ENCODE measurements around the gene PSORS1C1. TPM values are rescaled to one million over a fixed set of nuclear protein-coding genes. Genes with fewer than 3 reads are reported as not detected.

Gene PSORS1C1
- total and polyA plus RNA-seq, 2 of the 4 experiments (the other 2 are of a cell fraction): 0.36 to 1.1 TPM

DNA sequence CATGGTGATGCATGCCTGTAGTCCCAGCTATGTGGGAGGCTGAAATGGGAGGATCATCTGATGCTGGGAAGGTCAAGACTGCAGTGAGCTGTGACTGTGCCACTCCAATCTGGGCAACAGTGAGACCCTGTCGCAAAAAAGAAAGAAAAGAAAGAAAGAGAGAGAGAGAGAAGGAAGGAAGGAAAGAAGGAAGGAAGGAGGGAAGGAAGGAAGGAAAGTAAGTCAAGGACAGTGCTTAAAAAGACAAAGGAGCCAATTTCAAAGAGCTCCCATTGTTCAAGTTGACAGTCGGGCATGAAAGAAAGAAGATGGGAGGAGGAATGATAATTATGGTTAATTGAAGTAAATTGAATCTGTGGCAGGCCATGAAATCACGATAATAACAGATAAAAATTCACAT lies 18.4 kb upstream of the PSORS1C1 start:
- Histone ChIP-seq H3K4ac (ENCODE audit: low read depth, low read length) (no peak overlapping the region), H3K56ac (ENCODE audit: extremely low read depth, insufficient read depth, low read length) (no peak overlapping the region), H2AFZ (replicated peaks; ENCODE audit: low read length, poor library complexity) (no peak overlapping the region), H2BK20ac (ENCODE audit: low read depth, low read length) (no peak overlapping the region), H2AK5ac (ENCODE audit: low read depth, low read length) (no peak overlapping the region), H2BK15ac (ENCODE audit: low read depth, low read length) (no peak overlapping the region), H4K5ac (ENCODE audit: low read depth, low read length) (no peak overlapping the region), H4K8ac (ENCODE audit: low read depth in 2 of 2, low read length in 2 of 2) (no peak overlapping the region), H3K36me3 (ENCODE audit: control insufficient read depth, insufficient read depth, low read length) (no peaks in the 10 kb centered on the region), H3K27ac (ENCODE audit: insufficient read depth, low read length) (no peak overlapping the region), H4K91ac (ENCODE audit: insufficient read depth, low read depth, low read length) (no peak overlapping the region), H3K23ac (ENCODE audit: low read depth, low read length) (no peak overlapping the region), H2AK9ac (replicated peaks; ENCODE audit: low read depth, low read length, poor library complexity) (no peak overlapping the region), H3K79me1 (ENCODE audit: low read depth in 1 of 2, low read length in 2 of 2) (no peaks in the 10 kb centered on the region), H3K14ac (replicated peaks; ENCODE audit: low read depth, low read length) (no peak overlapping the region), H3K4me2 (ENCODE audit: low read depth, low read length) (no peak overlapping the region), H2BK120ac (ENCODE audit: low read depth, low read length) (no peak overlapping the region), H3K27me3 (ENCODE audit: control insufficient read depth, insufficient read depth, low read length) (peaks cover 4% of the 10 kb centered on the region), H3K9ac (ENCODE audit: low read depth, low read length) (no peak overlapping the region), H3K9me1 (ENCODE audit: insufficient read depth, low read length) (no peaks in the 10 kb centered on the region), H3K18ac (ENCODE audit: low read depth, low read length) (no peak overlapping the region), H4K20me1 (ENCODE audit: insufficient read depth, low read length) (no peaks in the 10 kb centered on the region), H3K9me3 (ENCODE audit: control insufficient read depth, insufficient read depth, low read length) (no peaks in the 10 kb centered on the region), H2BK5ac (ENCODE audit: low read depth, low read length, poor library complexity, severe bottlenecking) (no peak overlapping the region), H3K4me1 (ENCODE audit: control insufficient read depth, insufficient read depth, low read length) (no peaks in the 10 kb centered on the region), H3K4me3 (ENCODE audit: insufficient read depth, low read depth, low read length) (no peak overlapping the region)
- TF ChIP-seq MAFK (IDR thresholded peaks at IDR 0.05; ENCODE audit: low read depth, low read length) (no peak), BHLHE40 (IDR thresholded peaks at IDR 0.05; ENCODE audit: low read depth, low read length) (no peak), FOS (IDR thresholded peaks at IDR 0.05; ENCODE audit: low read depth, low read length) (no peak), RAD21 (IDR thresholded peaks at IDR 0.05; ENCODE audit: low read length) (no peak), RCOR1 (IDR thresholded peaks at IDR 0.05; ENCODE audit: insufficient replicate concordance, low read length) (no peak), CHD1 (IDR thresholded peaks at IDR 0.05; ENCODE audit: low read depth, low read length) (no peak), MXI1 (IDR thresholded peaks at IDR 0.05; ENCODE audit: borderline replicate concordance, low read depth, low read length) (no peak), MAZ (IDR thresholded peaks at IDR 0.05; ENCODE audit: borderline replicate concordance, low read depth, low read length) (no peak), NFE2L2 (IDR thresholded peaks at IDR 0.05; ENCODE audit: low read depth, low read length) (no peak), RFX5 (IDR thresholded peaks at IDR 0.05; ENCODE audit: low read depth, low read length) (no peak), SMC3 (IDR thresholded peaks at IDR 0.05; ENCODE audit: low read depth, low read length) (no peak), POLR2A (IDR thresholded peaks at IDR 0.05; ENCODE audit: low read depth, low read length) (no peak), CEBPB (IDR thresholded peaks at IDR 0.05; ENCODE audit: low read depth, low read length) (no peak)
- TF ChIP-seq, protein P1, sequence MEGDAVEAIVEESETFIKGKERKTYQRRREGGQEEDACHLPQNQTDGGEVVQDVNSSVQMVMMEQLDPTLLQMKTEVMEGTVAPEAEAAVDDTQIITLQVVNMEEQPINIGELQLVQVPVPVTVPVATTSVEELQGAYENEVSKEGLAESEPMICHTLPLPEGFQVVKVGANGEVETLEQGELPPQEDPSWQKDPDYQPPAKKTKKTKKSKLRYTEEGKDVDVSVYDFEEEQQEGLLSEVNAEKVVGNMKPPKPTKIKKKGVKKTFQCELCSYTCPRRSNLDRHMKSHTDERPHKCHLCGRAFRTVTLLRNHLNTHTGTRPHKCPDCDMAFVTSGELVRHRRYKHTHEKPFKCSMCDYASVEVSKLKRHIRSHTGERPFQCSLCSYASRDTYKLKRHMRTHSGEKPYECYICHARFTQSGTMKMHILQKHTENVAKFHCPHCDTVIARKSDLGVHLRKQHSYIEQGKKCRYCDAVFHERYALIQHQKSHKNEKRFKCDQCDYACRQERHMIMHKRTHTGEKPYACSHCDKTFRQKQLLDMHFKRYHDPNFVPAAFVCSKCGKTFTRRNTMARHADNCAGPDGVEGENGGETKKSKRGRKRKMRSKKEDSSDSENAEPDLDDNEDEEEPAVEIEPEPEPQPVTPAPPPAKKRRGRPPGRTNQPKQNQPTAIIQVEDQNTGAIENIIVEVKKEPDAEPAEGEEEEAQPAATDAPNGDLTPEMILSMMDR (conservative IDR thresholded peaks at IDR 0.05; ENCODE audit: low read depth, low read length): no peak
- TF ChIP-seq, protein P2, sequence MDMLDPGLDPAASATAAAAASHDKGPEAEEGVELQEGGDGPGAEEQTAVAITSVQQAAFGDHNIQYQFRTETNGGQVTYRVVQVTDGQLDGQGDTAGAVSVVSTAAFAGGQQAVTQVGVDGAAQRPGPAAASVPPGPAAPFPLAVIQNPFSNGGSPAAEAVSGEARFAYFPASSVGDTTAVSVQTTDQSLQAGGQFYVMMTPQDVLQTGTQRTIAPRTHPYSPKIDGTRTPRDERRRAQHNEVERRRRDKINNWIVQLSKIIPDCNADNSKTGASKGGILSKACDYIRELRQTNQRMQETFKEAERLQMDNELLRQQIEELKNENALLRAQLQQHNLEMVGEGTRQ (IDR thresholded peaks at IDR 0.05; ENCODE audit: low read depth, low read length): no peak
- TF ChIP-seq, protein P3, sequence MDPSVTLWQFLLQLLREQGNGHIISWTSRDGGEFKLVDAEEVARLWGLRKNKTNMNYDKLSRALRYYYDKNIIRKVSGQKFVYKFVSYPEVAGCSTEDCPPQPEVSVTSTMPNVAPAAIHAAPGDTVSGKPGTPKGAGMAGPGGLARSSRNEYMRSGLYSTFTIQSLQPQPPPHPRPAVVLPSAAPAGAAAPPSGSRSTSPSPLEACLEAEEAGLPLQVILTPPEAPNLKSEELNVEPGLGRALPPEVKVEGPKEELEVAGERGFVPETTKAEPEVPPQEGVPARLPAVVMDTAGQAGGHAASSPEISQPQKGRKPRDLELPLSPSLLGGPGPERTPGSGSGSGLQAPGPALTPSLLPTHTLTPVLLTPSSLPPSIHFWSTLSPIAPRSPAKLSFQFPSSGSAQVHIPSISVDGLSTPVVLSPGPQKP (IDR thresholded peaks at IDR 0.05; ENCODE audit: borderline replicate concordance, low read depth, low read length): no peak
- intact Hi-C loops (cut with micrococcal nuclease): no loop called here
- no TSS peak for BruUV-seq (replicated peaks)
- no peak for DNase-seq
- ChIA-PET CTCF (interaction anchor here (1.2 kb wide), 1 partner anchor 9 kb away, joined by 3 read pairs; no protein-coding TSS in a partner anchor), POLR2A (ENCODE audit: unreplicated experiment) (no interaction called here)
- no peak for ATAC-seq (ENCODE audit: low read depth)
- dilution Hi-C loops (cut with HindIII; ENCODE audit: low sequenced_read_pairs, unreplicated experiment): no loop called here
- in situ Hi-C loops (cut with MboI; ENCODE audit: low sequenced_read_pairs): loop anchor here (25.0 kb wide), 1 partner anchor 609 kb away; the partner anchor contains the start of gene HLA-E
- WGBS, 2 experiments (ENCODE audit: extremely low coverage in 2 of 2, insufficient read length in 1 of 2): 100% methylated on average over 1 of the region's 3 CpGs; no CpG with 5 or more reads in 1 of the 2 experiments
